ENCODE results near the gene COPRS. TPM values are rescaled to one million over a fixed set of nuclear protein-coding genes. Genes with fewer than 3 reads are reported as not detected.

COPRS gene
- total and polyA plus RNA-seq, 2 donors (not counting 1 experiment from before 2014, with no cell fraction given) = 12.6 to 17.1 TPM

Other genes with a start within 250 kb of the COPRS start
- gene UTP6, start 42.5 kb upstream of the COPRS start, total RNA-seq = 109 and 115 TPM in 2 replicates
- 32.5 and 47.0 TPM in 2 replicates for gene UTP6, start 42.5 kb upstream of the COPRS start, polyA plus RNA-seq
- 34.6 and 37.6 TPM in 2 replicates for gene SUZ12, start 77.8 kb upstream of the COPRS start, total RNA-seq
- 13.2 and 18.7 TPM in 2 replicates for gene SUZ12, start 77.8 kb upstream of the COPRS start, polyA plus RNA-seq
- 40.6 and 46.7 TPM in 2 replicates for gene LRRC37B, start 148.1 kb upstream of the COPRS start, total RNA-seq
- 16.3 and 22.7 TPM in 2 replicates for gene LRRC37B, start 148.1 kb upstream of the COPRS start, polyA plus RNA-seq